Nephron progenitor cell (in vitro differentiated cells): ENCODE data around the gene CELF5.
"Not testable (repeated sequence)": the region's sequence is repeated elsewhere in the genome, so short reads cannot be mapped to it uniquely, and the experiment has no call there.

ENCODE experiments used
- DNase-seq: peaks from one replicate; pipeline ENCODE4 v3.0.0; 2021
- H3K27ac Mint-ChIP-seq: 2 replicates; pipeline ENCODE4 v1.8.0; 2021; ENCODE audit warnings: mild to moderate bottlenecking, moderate library complexity, mixed read lengths
- H3K27me3 Mint-ChIP-seq: 2 replicates; pipeline ENCODE4 v1.8.0; 2021; ENCODE audit warnings: mild to moderate bottlenecking, low read depth, mixed read lengths; ENCODE audit not compliant: poor library complexity
- H3K36me3 Mint-ChIP-seq: 2 replicates; pipeline ENCODE4 v1.8.0; 2021; ENCODE audit warnings: low read depth, mixed read lengths
- H3K4me1 Mint-ChIP-seq: 2 replicates; pipeline ENCODE4 v1.8.0; 2021; ENCODE audit warnings: mixed read lengths
- H3K4me3 Mint-ChIP-seq: 2 replicates; pipeline ENCODE4 v1.8.0; 2021; ENCODE audit warnings: mild to moderate bottlenecking, moderate library complexity, mixed read lengths
- H3K9me3 Mint-ChIP-seq: 2 replicates; pipeline ENCODE4 v1.8.0; 2021; ENCODE audit warnings: mild to moderate bottlenecking, moderate library complexity, mixed read lengths
- TF ChIP-seq, protein P1 (sequence below): fragments of 200-600 bp; sonication (generic); IDR thresholded peaks from 2 replicates; pipeline ENCODE4 v1.5.0; 2021; ENCODE audit warnings: antibody characterized with exemption

CELF5 gene

GRCh38 chr19:3234800-3235199, 10.3 kb downstream of the CELF5 start:
- H3K4me1 Mint-ChIP-seq, result no peaks in the 10 kb centered on the region
- TF ChIP-seq, protein P1, sequence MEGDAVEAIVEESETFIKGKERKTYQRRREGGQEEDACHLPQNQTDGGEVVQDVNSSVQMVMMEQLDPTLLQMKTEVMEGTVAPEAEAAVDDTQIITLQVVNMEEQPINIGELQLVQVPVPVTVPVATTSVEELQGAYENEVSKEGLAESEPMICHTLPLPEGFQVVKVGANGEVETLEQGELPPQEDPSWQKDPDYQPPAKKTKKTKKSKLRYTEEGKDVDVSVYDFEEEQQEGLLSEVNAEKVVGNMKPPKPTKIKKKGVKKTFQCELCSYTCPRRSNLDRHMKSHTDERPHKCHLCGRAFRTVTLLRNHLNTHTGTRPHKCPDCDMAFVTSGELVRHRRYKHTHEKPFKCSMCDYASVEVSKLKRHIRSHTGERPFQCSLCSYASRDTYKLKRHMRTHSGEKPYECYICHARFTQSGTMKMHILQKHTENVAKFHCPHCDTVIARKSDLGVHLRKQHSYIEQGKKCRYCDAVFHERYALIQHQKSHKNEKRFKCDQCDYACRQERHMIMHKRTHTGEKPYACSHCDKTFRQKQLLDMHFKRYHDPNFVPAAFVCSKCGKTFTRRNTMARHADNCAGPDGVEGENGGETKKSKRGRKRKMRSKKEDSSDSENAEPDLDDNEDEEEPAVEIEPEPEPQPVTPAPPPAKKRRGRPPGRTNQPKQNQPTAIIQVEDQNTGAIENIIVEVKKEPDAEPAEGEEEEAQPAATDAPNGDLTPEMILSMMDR, result peak; percentile 22
- peak; percentile 36 for DNase-seq
- no peaks in the 10 kb centered on the region for H3K36me3 Mint-ChIP-seq
- H3K9me3 Mint-ChIP-seq, result no peaks in the 10 kb centered on the region
- H3K27me3 Mint-ChIP-seq, result peaks cover 23% of the 10 kb centered on the region
- no peak overlapping the region for H3K4me3 Mint-ChIP-seq
- no peak overlapping the region for H3K27ac Mint-ChIP-seq

- H3K4me3 Mint-ChIP-seq, H3K4me1 Mint-ChIP-seq, DNase-seq, H3K27ac Mint-ChIP-seq, H3K36me3 Mint-ChIP-seq, H3K9me3 Mint-ChIP-seq: not testable (repeated sequence)
- H3K27me3 Mint-ChIP-seq, result peaks cover 25% of the 10 kb centered on the region
Observed at GRCh38 chr19:3235604-3236003, 11.1 kb downstream of the CELF5 start.

DNA sequence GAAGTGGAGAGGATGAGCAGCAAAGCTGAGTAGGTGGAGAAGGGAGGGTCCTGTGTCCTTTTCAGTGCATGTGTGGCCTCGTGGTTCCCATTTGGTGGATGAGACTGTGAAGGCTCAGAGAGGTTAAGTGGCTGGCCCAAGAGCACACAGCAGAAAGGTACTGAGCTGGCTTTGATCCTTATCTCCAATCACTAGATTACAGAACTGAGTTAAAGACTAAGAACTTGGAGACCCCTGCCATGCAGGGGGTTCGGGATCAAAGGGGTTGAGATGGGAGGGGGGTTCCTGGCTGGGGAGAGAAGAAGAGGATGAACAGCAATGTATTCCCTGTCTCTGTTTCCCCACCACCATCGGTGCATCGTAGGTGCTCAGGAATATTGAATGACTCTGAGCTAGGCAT, 11.8 kb downstream of the CELF5 start:
- Mint-ChIP-seq H3K4me3 (no peak overlapping the region), H3K27ac (no peak overlapping the region), H3K27me3 (peaks cover 32% of the 10 kb centered on the region), H3K36me3 (no peaks in the 10 kb centered on the region), H3K9me3 (no peaks in the 10 kb centered on the region), H3K4me1 (no peaks in the 10 kb centered on the region)
- DNase-seq, result no peak
- TF ChIP-seq, protein P1, result no peak

DNA sequence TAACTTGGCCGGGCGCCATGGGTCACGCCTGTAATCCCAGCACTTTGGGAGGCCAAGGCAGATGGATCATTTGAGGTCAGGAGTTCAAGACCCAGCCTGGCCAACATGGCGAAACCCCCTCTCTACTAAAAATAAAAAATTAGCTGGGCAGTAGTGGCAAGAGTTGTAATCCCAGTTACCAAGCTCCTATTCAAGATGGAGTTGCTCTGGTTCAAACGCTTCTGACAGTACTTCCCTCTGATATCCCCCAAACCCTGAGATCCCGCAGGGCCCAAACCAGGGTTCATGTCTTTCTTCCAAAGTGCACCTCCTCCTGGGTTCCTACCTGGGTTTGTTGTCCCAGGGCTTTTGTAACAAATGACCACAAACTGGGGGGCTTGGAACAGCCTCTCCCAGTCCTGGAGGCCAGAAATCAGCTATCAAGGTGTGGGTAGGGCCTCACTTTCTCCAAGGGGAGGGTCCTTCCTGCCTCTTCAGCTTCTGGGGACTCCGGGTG, 13.7 kb downstream of the CELF5 start:
- TF ChIP-seq, protein P1, result no peak
- DNase-seq, result no peak
- no peaks in the 10 kb centered on the region for H3K36me3 Mint-ChIP-seq
- H3K27ac Mint-ChIP-seq, result no peak overlapping the region
- H3K4me1 Mint-ChIP-seq, result no peaks in the 10 kb centered on the region
- peaks cover 40% of the 10 kb centered on the region for H3K27me3 Mint-ChIP-seq
- no peak overlapping the region for H3K4me3 Mint-ChIP-seq
- H3K9me3 Mint-ChIP-seq, result no peaks in the 10 kb centered on the region

DNA sequence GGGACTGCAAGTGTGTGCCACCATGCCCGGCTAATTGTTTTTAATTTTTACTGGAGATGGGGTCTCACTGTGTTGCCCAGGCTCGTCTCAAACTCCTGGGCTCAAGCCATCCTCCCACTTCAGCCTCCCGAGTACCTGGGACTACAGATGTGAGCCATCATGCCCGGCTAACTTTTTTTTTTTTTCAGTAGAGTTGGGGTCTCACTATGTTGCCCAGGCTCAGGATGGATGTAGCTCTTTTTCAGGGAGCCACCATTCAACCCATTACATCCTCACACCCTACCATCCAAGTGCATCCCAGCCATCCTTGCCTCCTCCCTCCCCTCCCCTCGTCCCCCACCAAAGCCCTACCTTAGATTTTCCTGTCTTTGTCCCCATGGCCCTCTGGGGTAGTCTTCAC, 14.9 kb downstream of the CELF5 start:
- no peak for DNase-seq
- no peaks in the 10 kb centered on the region for H3K4me1 Mint-ChIP-seq
- no peak overlapping the region for H3K27ac Mint-ChIP-seq
- H3K27me3 Mint-ChIP-seq, result peaks cover 30% of the 10 kb centered on the region
- H3K36me3 Mint-ChIP-seq, result no peaks in the 10 kb centered on the region
- H3K4me3 Mint-ChIP-seq, result no peak overlapping the region
- no peaks in the 10 kb centered on the region for H3K9me3 Mint-ChIP-seq
- TF ChIP-seq, protein P1, result no peak

DNA sequence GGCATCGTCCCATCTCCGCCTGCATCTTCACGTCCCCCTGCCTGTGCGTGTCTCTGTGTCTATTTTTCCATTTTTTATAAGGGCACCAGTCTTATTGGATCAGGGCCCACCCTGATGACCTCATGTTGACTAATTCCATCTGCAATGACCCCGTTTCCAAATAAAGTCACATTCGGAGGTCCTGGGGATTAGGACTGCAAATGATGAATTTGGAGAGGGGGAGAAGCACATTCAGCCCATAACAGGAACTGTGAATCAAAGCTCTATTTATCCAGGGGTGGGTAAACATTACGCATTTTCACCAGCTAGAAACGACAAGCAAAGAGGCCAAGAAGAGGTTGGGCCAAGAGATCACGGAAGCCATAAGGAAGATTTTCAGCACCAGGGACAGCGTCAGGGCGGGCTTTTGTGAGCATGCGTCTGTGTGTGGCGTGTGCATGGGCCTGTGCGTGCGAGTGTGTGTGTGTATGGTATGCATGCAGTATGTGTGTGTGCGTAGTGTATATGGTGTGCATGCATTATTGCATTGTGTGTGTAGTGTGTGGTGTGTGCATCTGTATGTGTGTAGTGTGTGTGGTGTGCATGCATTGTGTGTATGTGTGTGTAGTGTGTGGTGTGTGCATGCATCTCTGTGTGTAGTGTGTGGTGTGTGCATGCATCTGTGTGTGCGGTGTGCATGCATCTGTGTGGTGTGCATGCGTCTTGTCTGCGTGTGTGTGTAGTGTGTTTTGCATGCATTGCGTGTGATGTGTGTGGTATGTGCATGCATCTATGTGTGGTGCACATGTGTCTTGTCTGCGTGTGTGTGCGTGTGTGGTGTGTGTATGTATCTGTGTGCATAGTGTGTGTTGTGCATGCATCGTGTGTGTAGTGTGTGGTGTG, 19.6 kb downstream of the CELF5 start:
- Mint-ChIP-seq H3K4me1 (no peaks in the 10 kb centered on the region), H3K27ac (no peak overlapping the region), H3K36me3 (no peaks in the 10 kb centered on the region), H3K27me3 (peaks cover 17% of the 10 kb centered on the region), H3K4me3 (no peak overlapping the region), H3K9me3 (no peaks in the 10 kb centered on the region)
- DNase-seq, result peak; percentile 89
- TF ChIP-seq, protein P1, result no peak
